Peyer's patch (tissue), 4 donors: ENCODE measurements around the gene KCNJ6.

Experiments
- CTCF ChIP-seq, 6 experiments: fragments of 450-650 bp in 4 of 6; fragments of 200-600 bp in 2 of 6; sonication (generic) in 1 of 6; IDR thresholded peaks; one replicate each; pipeline ENCODE4 v1.5.1; 2017 to 2019; ENCODE audit warnings: antibody characterized with exemption in 6 of 6, mild to moderate bottlenecking in 3 of 6, moderate library complexity in 1 of 6
- POLR2A ChIP-seq, 2 donors: fragments of 450-650 bp; IDR thresholded peaks; one replicate each; pipeline ENCODE4 v1.5.1; 2017; ENCODE audit warnings: antibody characterized with exemption in 2 of 2, mild to moderate bottlenecking in 2 of 2, moderate library complexity in 2 of 2

GRCh38 chr21:37805266-37805665 is 111.0 kb downstream of the KCNJ6 start:
- TF ChIP-seq CTCF (IDR thresholded peaks at IDR 0.05) (no peak), POLR2A (IDR thresholded peaks at IDR 0.05) (no peak)
